ENCODE measurements around the gene S100A10.

S100A10 gene

GRCh38 chr1:151964510-151964909, 29.1 kb downstream of the S100A10 start:
- DNase-seq (ENCODE audit: low read depth): no peak

GRCh38 chr1:151963288-151963687, 30.4 kb downstream of the S100A10 start:
- DNase-seq (ENCODE audit: low read depth): no peak

DNA sequence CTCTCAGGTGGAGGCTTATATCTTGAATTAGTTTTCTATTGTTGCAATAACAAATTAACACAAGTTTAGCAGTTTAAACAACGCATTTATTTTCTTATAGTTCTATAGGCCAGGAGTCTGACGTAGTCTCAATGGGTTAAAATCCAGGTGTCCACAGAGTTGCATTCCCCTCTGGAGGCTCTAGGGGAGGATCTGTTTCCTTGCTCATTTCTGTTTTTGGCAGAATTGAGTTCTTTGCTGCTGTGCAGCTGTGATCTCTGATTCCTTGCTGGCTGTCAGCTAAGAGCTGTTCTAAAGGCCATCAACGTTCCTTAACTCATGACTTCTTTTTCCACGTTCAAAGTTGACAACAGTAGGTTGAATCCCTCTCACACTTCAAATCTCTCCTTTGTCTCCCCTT, 31.8 kb downstream of the S100A10 start:
- DNase-seq (ENCODE audit: low read depth): no peak

GRCh38 chr1:151960780-151961513, 32.7 kb downstream of the S100A10 start:
- DNase-seq (ENCODE audit: low read depth): no peak

GRCh38 chr1:151958959-151959358, 34.7 kb downstream of the S100A10 start:
- DNase-seq (ENCODE audit: low read depth): no peak

- DNase-seq (ENCODE audit: low read depth): no peak
These were observed 36.6 kb downstream of the S100A10 start for GRCh38 chr1:151956957-151957497.

GRCh38 chr1:151953409-151954094, 40.1 kb downstream of the S100A10 start:
- DNase-seq (ENCODE audit: low read depth): no peak

GRCh38 chr1:151952811-151953210, 40.8 kb downstream of the S100A10 start:
- DNase-seq (ENCODE audit: low read depth): no peak

- no peak for DNase-seq (ENCODE audit: low read depth)
These were observed 44.1 kb downstream of the S100A10 start for GRCh38 chr1:151949371-151950193.

DNA sequence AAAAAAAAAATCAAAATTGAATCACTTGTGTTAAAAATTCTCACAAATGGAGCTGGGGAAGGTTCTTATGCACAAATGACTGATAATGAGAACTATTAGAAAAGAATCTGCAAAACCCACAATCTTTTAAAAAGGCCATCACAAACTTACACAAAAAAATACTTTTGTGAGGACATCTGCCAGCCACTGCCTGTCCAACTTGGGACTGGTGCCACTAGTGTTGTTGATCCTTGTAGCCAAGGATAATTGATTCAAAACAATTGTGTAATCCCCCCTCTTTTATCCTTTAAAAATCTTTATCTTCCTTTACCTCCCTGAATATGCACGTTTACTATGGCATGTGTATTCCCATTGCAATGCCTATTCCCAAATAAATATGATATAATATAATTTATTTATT, 45.2 kb downstream of the S100A10 start:
- DNase-seq (ENCODE audit: low read depth): no peak

GRCh38 chr1:151947140-151947539, 46.5 kb downstream of the S100A10 start:
- DNase-seq (ENCODE audit: low read depth): no peak

GRCh38 chr1:151945725-151946722, 47.6 kb downstream of the S100A10 start:
- peak; percentile 58 for DNase-seq (ENCODE audit: low read depth)

DNA sequence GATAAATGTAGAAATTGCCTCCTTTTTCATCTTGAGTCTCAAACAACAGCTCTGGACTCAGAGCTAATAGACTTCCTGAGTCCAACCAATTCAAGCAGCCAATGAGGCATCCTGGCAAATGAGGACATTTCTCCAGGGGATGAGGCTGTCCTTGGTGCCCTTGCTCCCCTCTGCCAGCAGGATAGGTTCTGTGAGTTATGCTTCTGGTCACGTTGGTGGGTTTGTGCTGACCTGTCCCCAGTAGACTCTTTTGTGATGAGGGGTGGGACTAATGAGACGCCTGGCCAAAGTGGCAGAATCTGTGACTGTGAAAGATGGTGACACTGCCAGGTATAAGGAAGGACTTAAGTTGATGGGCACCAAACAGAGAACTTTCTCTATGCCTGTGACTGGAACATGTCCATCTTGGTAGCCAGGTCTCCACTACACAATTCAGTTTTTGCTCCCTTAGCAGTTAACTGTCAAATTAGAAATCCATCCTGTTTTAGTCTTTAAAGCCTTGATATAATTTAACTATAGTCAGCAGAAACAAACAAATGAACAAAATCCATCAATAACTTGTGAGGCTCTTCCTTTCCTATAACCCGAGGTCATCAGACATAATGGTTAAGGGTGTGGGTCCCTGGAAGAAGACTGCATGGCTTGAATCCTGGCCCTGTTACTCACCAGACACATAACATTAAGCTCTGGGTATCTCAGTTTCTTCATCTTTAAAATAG, 48.6 kb downstream of the S100A10 start:
- no peak for DNase-seq (ENCODE audit: low read depth)

GRCh38 chr1:151944126-151944856, 49.4 kb downstream of the S100A10 start:
- no peak for DNase-seq (ENCODE audit: low read depth)

DNA sequence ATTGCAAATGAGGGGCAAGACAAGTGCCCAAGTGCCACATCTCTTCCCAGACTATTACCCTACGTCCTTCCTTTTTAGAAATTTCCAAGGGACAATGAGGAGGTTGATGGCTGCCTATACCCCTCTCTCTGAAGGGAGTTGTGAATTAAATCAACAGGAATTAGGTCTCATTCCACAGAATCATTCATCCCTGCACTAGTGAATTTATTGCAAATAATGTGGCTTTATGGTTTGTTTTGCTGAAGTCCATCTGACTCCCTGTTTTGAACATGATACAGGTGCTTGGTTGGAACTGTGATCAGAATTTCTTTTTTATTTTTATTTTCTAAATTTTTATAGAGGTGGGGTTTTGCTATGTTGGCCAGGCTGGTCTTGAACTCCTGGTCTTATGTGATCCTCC, 50.1 kb downstream of the S100A10 start:
- no peak for DNase-seq (ENCODE audit: low read depth)

GRCh38 chr1:151942882-151943281, 50.8 kb downstream of the S100A10 start:
- DNase-seq (ENCODE audit: low read depth): no peak

GRCh38 chr1:151940541-151940940, 53.1 kb downstream of the S100A10 start:
- no peak for DNase-seq (ENCODE audit: low read depth)

DNA sequence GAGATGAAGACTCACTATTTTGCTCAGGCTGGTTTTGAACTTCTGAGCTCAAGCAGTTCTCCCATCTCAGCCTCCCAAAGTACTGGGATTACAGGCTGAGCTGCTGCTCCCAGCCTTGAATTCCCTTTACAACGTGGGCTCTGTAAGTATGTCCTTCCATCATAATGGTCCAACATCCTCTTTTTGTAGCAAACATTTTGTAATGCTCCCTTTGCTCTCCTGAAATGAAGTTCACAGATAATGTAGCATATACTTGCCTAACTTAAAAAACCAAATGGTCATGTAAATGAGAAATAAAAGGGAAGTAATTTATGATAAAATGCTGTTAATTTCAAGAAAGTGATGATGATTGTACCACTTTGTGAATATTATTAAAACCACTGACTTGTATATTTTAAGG, 53.9 kb downstream of the S100A10 start:
- DNase-seq (ENCODE audit: low read depth): no peak

DNA sequence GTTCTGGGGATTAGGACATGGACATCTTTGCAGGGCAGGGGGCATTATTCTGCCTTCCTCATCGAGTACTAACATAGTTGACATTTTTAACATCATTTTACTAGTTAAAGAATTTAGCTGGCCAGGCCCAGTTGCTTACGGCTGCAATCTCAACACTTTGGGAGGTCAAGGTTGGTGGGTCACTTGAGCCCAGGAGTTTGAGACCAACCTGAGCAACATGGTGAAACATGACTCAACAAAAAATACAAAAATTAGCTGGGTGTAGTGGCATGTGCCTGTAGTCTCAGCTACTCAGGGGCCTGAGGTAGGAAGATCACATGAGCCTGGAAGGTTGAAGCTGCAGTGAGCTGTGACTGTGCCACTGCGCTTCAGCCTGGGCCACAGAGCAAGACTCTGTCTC, 54.5 kb downstream of the S100A10 start:
- no peak for DNase-seq (ENCODE audit: low read depth)

DNA sequence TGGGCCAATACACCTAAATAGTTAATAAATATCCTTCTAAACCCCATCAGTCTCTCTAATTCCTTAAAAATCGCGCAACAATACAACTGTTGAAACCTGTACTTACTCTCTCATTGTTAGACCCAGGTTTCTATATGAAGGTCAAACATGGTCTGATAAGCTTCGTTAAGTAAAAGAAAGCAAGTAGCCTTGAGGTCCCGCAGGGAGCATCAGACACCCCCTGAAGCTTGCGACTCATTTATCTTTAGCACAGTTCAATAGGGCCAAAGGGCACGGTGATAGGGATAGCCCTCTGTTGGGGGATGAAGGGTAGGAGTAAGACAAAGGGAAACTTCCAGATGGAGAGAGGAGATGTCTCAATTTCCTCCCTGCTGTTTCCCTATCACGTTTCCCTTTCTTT, 57.0 kb downstream of the S100A10 start:
- no peak for DNase-seq (ENCODE audit: low read depth)
